ENCODE data around the gene FXN.

FXN gene

DNA sequence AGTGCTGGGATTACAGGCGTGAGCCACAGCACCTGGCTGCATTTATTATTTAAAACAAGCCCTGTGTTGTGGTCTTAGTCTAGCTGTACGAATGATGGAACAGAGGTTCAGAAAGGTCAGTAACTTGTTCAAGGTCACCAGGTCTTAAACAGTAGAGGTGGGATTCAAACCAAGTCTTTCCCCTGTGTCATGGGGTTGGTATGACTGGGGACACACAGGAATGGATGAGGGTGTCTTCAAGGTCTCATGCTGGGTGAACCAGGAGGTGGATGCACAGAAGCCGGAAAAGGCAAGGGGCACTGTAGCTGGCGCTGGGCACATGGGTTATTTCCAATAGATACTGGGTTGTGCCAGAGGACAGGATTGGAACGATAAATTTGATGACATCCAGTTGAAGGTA lies 106.3 kb downstream of the FXN start:
- TF ChIP-seq, protein P1, sequence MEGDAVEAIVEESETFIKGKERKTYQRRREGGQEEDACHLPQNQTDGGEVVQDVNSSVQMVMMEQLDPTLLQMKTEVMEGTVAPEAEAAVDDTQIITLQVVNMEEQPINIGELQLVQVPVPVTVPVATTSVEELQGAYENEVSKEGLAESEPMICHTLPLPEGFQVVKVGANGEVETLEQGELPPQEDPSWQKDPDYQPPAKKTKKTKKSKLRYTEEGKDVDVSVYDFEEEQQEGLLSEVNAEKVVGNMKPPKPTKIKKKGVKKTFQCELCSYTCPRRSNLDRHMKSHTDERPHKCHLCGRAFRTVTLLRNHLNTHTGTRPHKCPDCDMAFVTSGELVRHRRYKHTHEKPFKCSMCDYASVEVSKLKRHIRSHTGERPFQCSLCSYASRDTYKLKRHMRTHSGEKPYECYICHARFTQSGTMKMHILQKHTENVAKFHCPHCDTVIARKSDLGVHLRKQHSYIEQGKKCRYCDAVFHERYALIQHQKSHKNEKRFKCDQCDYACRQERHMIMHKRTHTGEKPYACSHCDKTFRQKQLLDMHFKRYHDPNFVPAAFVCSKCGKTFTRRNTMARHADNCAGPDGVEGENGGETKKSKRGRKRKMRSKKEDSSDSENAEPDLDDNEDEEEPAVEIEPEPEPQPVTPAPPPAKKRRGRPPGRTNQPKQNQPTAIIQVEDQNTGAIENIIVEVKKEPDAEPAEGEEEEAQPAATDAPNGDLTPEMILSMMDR (IDR thresholded peaks at IDR 0.05), result no peak

DNA sequence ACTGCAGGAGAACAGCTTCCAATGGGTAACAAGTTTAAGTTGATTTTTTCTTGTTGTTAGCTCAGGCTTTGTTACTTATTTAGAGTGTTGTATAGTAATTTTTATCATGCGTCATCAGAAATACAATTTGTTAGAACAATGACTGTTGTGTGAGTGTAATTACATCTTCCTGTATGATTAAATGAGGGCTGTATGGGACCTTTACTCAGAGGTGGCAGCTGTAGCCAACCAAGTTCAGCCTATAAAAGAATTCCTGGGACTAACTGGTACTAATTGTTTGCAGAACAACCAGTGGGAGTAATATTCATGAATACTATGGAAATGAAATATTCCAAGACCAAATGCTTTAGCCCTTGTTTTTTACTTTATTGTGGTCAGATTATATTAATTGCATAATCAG lies 107.7 kb downstream of the FXN start:
- TF ChIP-seq, protein P1 (IDR thresholded peaks at IDR 0.05), result no peak

DNA sequence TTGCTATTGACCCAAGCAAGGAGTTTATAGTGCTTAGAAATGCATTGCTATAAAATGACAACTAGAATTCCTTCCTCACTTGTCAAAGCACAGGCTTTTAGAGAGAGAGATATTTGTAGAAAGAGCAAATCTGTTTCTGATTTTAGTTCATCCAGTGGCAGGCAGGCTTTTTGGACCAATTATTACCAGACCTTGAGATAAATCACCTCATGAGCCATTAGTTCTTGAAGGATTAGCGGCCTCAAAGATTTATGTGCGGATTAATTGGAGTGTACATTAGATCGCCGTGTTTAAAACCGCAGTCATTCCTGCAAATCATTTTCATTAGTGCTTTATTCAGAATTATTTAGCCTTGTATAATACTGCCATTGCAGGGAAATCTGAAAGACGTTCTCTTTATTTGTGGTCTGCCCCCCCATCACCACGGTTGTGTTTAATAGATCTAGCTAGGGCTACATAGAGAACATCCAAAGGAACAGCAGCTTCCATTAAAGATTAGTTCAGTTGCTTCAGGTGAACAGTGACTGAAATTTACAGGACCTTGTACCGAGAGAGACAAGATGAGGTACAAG lies 109.7 kb downstream of the FXN start:
- TF ChIP-seq, protein P1 (IDR thresholded peaks at IDR 0.05), result no peak

DNA sequence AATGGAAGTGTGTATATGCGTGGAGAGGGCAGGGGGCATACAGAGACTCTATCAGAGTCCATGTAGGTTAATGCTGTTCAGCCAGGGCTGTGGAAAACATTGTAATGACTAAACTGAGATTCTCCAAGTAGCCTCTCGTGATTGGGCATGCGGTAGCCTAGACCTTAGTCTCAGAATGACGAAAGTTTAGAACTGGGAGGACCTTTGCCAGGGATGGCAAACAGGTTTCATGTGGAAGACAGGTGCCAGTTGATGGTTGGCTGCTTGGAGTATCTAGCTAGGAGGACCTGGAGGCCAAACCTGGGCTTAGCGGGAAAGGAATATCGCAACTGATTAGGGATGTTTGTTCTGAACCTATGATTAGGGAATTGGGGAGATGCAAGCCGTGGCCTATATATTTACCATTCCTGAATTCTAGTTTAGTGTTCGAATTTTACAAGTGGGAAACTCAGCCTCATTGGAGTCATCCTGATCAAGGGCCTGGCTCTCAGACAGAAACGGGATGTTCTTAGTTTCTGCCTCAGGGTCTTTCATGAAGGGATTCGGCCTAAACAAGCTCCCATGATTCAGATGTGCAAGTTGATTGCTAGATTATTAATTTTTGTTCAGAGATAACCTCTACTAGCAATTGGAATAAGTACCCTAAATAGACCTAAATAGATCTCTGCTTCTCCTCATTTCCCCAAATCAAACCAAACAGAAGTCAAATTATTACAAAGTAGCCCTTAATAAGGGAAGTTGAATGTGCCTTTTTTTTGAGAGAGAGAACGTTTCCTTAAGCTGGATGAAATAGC lies 111.7 kb downstream of the FXN start:
- TF ChIP-seq, protein P1 (IDR thresholded peaks at IDR 0.05), result no peak

DNA sequence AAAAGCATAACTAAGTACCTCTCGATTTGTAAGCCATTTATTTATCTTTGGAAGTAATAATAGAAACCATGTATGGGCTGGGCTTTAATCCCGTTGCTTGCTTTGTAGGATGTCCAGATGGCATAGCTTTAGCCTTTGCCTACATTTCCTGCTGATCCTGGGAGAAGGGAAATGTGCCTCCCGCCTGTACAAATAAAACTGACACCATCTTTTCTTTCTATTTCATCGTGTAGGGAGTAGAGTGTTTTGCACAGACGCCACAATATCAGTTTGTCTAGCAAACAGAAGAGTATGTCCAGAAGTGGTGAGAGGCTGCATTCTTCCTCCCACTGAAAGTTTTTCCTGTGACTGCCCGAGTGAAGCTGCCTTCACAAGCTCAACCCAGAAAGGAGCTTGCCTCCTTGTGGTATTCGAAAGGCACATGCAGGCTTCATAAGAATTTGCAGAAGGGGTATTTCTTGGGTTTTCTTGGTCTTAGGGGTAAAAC lies 113.8 kb downstream of the FXN start:
- TF ChIP-seq, protein P1 (IDR thresholded peaks at IDR 0.05), result peak; percentile 24; the same call in 1 of the 2 replicates
